Trophoblast cell (in vitro differentiated cells and primary cell): ENCODE data around the gene MRTFB.
A peak's percentile ranks its signal among the peaks of the same experiment; 100 is the strongest.

Source experiments
- DNase-seq, 2 donors: peaks; one replicate each; pipeline ENCODE4 v3.0.0-alpha.2; 2016
- H2AFZ ChIP-seq: 2 replicates; pipeline ENCODE4 v1.6.1; 2013; ENCODE audit warnings: low read length, moderate library complexity, mild to moderate bottlenecking; ENCODE audit not compliant: insufficient read depth, poor library complexity
- H2AK5ac ChIP-seq: 2 replicates; pipeline ENCODE4 v1.6.1; 2013; ENCODE audit warnings: mild to moderate bottlenecking, low read length
- H2BK120ac ChIP-seq: 2 replicates; pipeline ENCODE4 v1.6.1; 2013; ENCODE audit warnings: low read length, mild to moderate bottlenecking, moderate library complexity; ENCODE audit not compliant: insufficient read depth, poor library complexity
- H2BK12ac ChIP-seq: 2 replicates; pipeline ENCODE4 v1.6.1; 2013; ENCODE audit warnings: mild to moderate bottlenecking, low read length, moderate library complexity
- H2BK5ac ChIP-seq: 2 replicates; pipeline ENCODE4 v1.6.1; 2013; ENCODE audit warnings: low read length, low read depth, moderate library complexity, mild to moderate bottlenecking; ENCODE audit not compliant: poor library complexity
- H3K14ac ChIP-seq: 2 replicates; pipeline ENCODE4 v1.6.1; 2013; ENCODE audit warnings: mild to moderate bottlenecking, low read length
- H3K18ac ChIP-seq: 2 replicates; pipeline ENCODE4 v1.6.1; 2013; ENCODE audit warnings: mild to moderate bottlenecking, low read length
- H3K23ac ChIP-seq: 2 replicates; pipeline ENCODE4 v1.6.1; 2013; ENCODE audit warnings: low read length
- H3K27ac ChIP-seq: 2 replicates; pipeline ENCODE4 v1.5.1; 2013; ENCODE audit warnings: low read depth, mild to moderate bottlenecking, inconsistent platforms, low read length, moderate library complexity
- H3K27me3 ChIP-seq: 2 replicates; pipeline ENCODE4 v1.6.1; 2013; ENCODE audit warnings: inconsistent platforms, mild to moderate bottlenecking, low read length, moderate library complexity; ENCODE audit not compliant: insufficient read depth
- H3K36me3 ChIP-seq, 2 experiments: 1 replicate in 1 of 2; 2 replicates in 1 of 2; pipeline ENCODE4 v1.6.1; 2013; ENCODE audit warnings: low read length in 2 of 2, mild to moderate bottlenecking in 2 of 2, moderate library complexity in 1 of 2; ENCODE audit not compliant: insufficient read depth in 2 of 2, control insufficient read depth in 1 of 2
- H3K4ac ChIP-seq: 2 replicates; pipeline ENCODE4 v1.6.1; 2013; ENCODE audit warnings: low read depth, mild to moderate bottlenecking, low read length, moderate library complexity
- H3K4me1 ChIP-seq, 2 experiments: 1 replicate in 1 of 2; 2 replicates in 1 of 2; pipeline ENCODE4 v1.6.1; 2013; ENCODE audit warnings: low read length in 2 of 2, mild to moderate bottlenecking in 2 of 2, moderate library complexity in 1 of 2; ENCODE audit not compliant: insufficient read depth in 2 of 2, control insufficient read depth in 1 of 2
- H3K4me2 ChIP-seq: 2 replicates; pipeline ENCODE4 v1.6.1; 2013; ENCODE audit warnings: inconsistent platforms, mild to moderate bottlenecking, low read length, moderate library complexity
- H3K4me3 ChIP-seq: 2 replicates; pipeline ENCODE4 v1.5.1; 2013; ENCODE audit warnings: mild to moderate bottlenecking, low read depth, low read length, inconsistent platforms
- H3K79me1 ChIP-seq: one replicate; pipeline ENCODE4 v1.6.1; 2013; ENCODE audit warnings: low read length
- H3K79me2 ChIP-seq: 2 replicates; pipeline ENCODE4 v1.6.1; 2013; ENCODE audit warnings: low read length, mild to moderate bottlenecking; ENCODE audit not compliant: control insufficient read depth, insufficient read depth, poor library complexity
- H3K9ac ChIP-seq: 2 replicates; pipeline ENCODE4 v1.6.1; 2013; ENCODE audit warnings: mild to moderate bottlenecking, low read length
- H3K9me3 ChIP-seq: 2 replicates; pipeline ENCODE4 v1.6.1; 2013; ENCODE audit warnings: low read depth, mild to moderate bottlenecking, control low read depth, inconsistent platforms, low read length; ENCODE audit not compliant: insufficient read depth
- H4K12ac ChIP-seq: 2 replicates; pipeline ENCODE4 v1.6.1; 2013; ENCODE audit warnings: low read depth, mild to moderate bottlenecking, low read length, moderate library complexity
- H4K8ac ChIP-seq: 2 replicates; pipeline ENCODE4 v1.6.1; 2013; ENCODE audit warnings: low read depth, mild to moderate bottlenecking, low read length, moderate library complexity
- H4K91ac ChIP-seq: one replicate; pipeline ENCODE4 v1.6.1; 2013; ENCODE audit warnings: low read depth, mild to moderate bottlenecking, low read length, moderate library complexity
- WGBS: extraction: QIAGEN DNeasy Blood & Tissue Kit; methylation state at CpG from one replicate; pipeline ENCODE4 v1.1.7; 2013; ENCODE audit warnings: missing lambda C conversion rate; ENCODE audit not compliant: insufficient read length, insufficient coverage; ENCODE audit errors: extremely low coverage; 5-methylcytosine and 5-hydroxymethylcytosine counted together

Gene MRTFB

DNA sequence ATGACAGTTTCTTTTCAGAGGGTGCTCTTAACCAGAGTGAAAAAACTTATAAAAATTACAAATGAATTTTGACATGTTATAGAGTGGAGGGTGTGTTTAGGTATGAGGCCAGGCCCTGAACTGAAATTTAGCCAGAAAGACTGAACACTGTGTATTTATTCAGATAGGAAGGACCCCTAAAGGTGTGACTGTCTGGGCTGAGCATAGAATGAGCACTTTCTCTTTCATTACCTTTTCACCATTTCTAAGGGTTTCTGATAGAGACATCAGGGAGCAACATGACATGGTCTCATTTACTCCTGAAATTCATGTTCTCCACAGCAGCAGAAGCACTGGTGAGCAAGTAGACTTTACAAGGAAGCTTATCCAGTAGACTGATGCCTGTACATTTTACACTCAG is 32.9 kb downstream of the MRTFB start:
- Histone ChIP-seq H3K79me2 (peaks cover 2% of the 10 kb centered on the region), H2BK5ac (no peak overlapping the region), H4K8ac (no peak overlapping the region), H3K79me1 (no peaks in the 10 kb centered on the region), H4K12ac (no peak overlapping the region), H3K4ac (no peak overlapping the region), H2BK120ac (no peak overlapping the region), H3K27ac (no peak overlapping the region), H2AK5ac (no peak overlapping the region), H2BK12ac (no peak overlapping the region), H3K14ac (no peak overlapping the region), H3K4me1 (peaks cover 1 to 5% of the 10 kb centered on the region in 2 experiments), H3K23ac (no peak overlapping the region), H3K9ac (no peak overlapping the region), H3K27me3 (no peaks in the 10 kb centered on the region), H2AFZ (no peak overlapping the region), H3K4me2 (no peak overlapping the region), H3K36me3 (no peaks in the 10 kb centered on the region), H4K91ac (no peak overlapping the region), H3K4me3 (no peak overlapping the region), H3K9me3 (no peaks in the 10 kb centered on the region), H3K18ac (no peak overlapping the region)
- no peak for DNase-seq

DNA sequence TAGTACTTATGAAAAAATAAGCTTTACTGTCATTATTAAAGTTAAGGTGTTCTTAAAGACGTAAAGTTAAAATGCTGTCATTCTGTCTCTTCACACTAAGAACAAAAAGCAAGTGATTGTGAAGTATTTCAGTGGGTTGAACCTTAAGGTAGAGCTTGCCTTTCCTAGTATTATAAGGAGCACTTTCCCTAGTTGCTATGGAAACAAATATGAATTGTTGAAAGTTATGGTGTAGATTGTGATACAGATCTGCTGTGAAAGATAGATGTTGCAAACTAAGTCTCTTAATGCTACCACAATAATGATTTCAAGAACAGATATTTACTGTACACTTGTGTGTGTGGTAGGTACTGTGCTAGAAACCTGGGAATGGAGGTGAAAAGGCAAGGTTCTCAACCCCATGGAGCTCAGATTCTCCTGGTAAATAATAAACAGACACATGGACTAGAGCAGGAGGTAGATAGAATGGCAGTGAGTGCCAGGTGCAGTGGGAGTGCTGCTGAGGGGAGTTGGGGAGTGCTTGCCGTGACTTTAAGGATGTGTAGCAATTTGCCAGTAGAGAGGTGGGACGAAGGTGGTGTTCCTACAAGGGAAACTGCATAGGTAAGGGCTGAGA is 34.7 kb downstream of the MRTFB start:
- Histone ChIP-seq H2AFZ (no peak overlapping the region), H3K9ac (no peak overlapping the region), H3K4me3 (no peak overlapping the region), H3K9me3 (no peaks in the 10 kb centered on the region), H3K79me1 (no peaks in the 10 kb centered on the region), H3K14ac (no peak overlapping the region), H3K4me2 (no peak overlapping the region), H3K36me3 (no peaks in the 10 kb centered on the region), H2BK12ac (no peak overlapping the region), H2BK5ac (no peak overlapping the region), H2BK120ac (no peak overlapping the region), H3K23ac (peak overlapping the region; percentile 20), H4K12ac (no peak overlapping the region), H3K18ac (no peak overlapping the region), H3K27me3 (no peaks in the 10 kb centered on the region), H3K4me1 (peaks cover 5 to 11% of the 10 kb centered on the region in 2 experiments), H2AK5ac (no peak overlapping the region), H3K4ac (no peak overlapping the region), H3K79me2 (peaks cover 2% of the 10 kb centered on the region), H3K27ac (no peak overlapping the region), H4K8ac (no peak overlapping the region), H4K91ac (no peak overlapping the region)
- DNase-seq: no peak
- no CpG with 5 or more reads among the region's 3 CpGs for WGBS

DNA sequence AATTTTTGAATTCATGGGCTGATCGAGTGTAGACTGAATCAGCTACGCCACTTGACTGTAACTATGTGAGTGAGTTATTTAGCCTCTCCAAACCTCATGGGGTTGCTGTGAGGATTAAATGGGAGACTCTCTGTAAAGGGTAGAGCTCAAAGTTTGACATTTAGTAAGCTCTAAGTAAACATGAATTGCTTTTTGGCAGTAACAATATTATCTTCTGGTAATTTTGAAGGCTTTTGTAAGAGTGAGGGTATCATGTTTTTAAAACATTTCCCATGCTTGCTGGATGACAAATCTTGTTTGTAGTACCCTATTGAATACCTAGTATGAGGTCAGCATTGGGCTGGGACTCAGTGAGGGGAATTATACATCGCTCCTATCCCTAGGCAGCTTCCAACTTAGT is 35.3 kb downstream of the MRTFB start:
- no peak overlapping the region for H3K18ac ChIP-seq
- H2BK5ac ChIP-seq: no peak overlapping the region
- no peak overlapping the region for H3K4me3 ChIP-seq
- no peak overlapping the region for H2AFZ ChIP-seq
- H3K36me3 ChIP-seq: no peaks in the 10 kb centered on the region
- no peak overlapping the region for H4K12ac ChIP-seq
- no peak overlapping the region for H3K9ac ChIP-seq
- H3K27me3 ChIP-seq: no peaks in the 10 kb centered on the region
- no peak for DNase-seq
- H3K4ac ChIP-seq: no peak overlapping the region
- no peak overlapping the region for H2BK120ac ChIP-seq
- peaks cover 2% of the 10 kb centered on the region for H3K79me2 ChIP-seq
- no peak overlapping the region for H3K14ac ChIP-seq
- no peak overlapping the region for H3K4me2 ChIP-seq
- no peak overlapping the region for H4K8ac ChIP-seq
- no CpG with 5 or more reads among the region's 3 CpGs for WGBS
- H3K9me3 ChIP-seq: no peaks in the 10 kb centered on the region
- peaks cover 5 to 12% of the 10 kb centered on the region in 2 experiments for H3K4me1 ChIP-seq
- no peak overlapping the region for H3K27ac ChIP-seq
- H3K23ac ChIP-seq: no peak overlapping the region
- no peak overlapping the region for H2BK12ac ChIP-seq
- H4K91ac ChIP-seq: no peak overlapping the region
- no peak overlapping the region for H2AK5ac ChIP-seq
- H3K79me1 ChIP-seq: no peaks in the 10 kb centered on the region

DNA sequence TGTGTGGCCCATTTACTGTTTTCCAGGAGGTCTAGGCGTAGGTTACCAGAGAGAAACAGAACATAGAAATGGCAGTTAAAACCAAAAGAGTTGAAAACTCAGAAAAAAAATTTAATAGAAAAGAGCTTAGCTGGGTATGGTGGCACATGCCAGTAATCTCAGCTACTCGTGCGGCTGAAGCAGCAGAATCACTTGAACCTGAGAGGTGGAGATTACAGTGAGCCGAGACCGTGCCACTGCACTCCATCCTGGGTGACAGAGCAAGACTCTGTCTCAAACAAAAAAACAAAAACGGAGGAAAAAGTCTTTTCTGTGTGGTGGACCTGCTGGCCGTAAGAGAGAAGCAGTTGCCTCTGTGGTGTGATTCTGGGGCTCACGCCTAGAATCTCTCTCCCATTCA is 35.8 kb downstream of the MRTFB start:
- no peak for DNase-seq
- Histone ChIP-seq H3K14ac (no peak overlapping the region), H3K4ac (no peak overlapping the region), H2BK12ac (no peak overlapping the region), H3K4me2 (no peak overlapping the region), H2BK5ac (no peak overlapping the region), H2BK120ac (no peak overlapping the region), H3K36me3 (no peaks in the 10 kb centered on the region), H3K27ac (no peak overlapping the region), H4K12ac (no peak overlapping the region), H4K91ac (no peak overlapping the region), H3K9me3 (no peaks in the 10 kb centered on the region), H2AK5ac (no peak overlapping the region), H3K79me1 (no peaks in the 10 kb centered on the region), H3K18ac (no peak overlapping the region), H2AFZ (no peak overlapping the region), H4K8ac (no peak overlapping the region), H3K23ac (no peak overlapping the region), H3K4me3 (no peak overlapping the region), H3K4me1 (peaks cover 10 to 17% of the 10 kb centered on the region in 2 experiments), H3K9ac (no peak overlapping the region), H3K79me2 (peaks cover 2% of the 10 kb centered on the region), H3K27me3 (no peaks in the 10 kb centered on the region)
- WGBS: no CpG with 5 or more reads among the region's 8 CpGs
